GM18951 (cell line): Measurements from ENCODE around the gene ARPIN.

Experiments used
- POLR2A ChIP-seq: IDR thresholded peaks from 4 replicates; pipeline ENCODE4 v1.6.1; 2011; ENCODE audit warnings: mild to moderate bottlenecking; ENCODE audit not compliant: insufficient read length, insufficient read depth; ENCODE audit errors: extremely low read depth
- in situ Hi-C: fragments of 300-500 bp; cut with MboI; formaldehyde crosslinking; loops from one replicate; pipeline ENCODE4 v1.12.0; 2022; ENCODE audit warnings: low sequenced_read_pairs, mixed read lengths, inconsistent platforms; ENCODE audit not compliant: unreplicated experiment

Gene ARPIN

DNA sequence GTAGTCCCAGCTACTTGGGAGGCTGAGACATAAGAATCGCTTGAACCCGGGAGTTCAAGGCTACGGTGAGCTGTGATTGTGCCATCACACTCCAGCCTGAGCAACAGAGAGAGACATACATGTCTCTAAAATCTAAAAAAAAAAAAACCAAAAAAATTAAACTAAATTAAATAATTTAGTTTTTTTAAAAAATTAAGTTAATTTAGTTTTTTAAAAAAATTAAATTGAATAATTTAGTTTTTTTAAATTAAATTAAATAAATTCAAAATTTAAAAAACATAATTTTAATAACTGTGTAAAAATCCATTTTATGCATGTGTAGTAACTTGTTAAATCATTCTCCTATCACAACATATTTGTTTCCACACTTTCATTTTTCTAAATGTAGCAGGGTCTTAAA is 20.1 kb upstream of the ARPIN start:
- in situ Hi-C loops = no loop called here
- TF ChIP-seq POLR2A = no peak

DNA sequence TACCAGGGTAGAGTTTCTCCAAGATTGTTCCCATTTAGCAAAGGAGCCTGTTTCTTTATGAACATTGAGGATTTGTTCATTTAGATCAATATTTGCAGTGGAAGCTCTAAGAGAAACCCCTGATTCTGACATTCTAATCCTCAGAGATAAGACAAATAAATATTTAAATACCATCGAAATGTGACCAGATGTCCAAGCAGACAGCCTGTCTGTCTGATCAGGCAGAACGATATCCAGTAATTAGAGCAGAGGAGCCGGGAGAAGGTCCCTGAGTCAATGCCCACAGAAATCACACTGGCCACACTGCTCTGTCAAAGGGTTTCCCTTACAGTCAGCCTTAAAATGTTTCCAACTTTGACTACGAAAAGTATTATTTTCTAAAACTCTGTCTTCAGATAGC is 15.7 kb upstream of the ARPIN start:
- no peak for TF ChIP-seq POLR2A
- in situ Hi-C loops = no loop called here

DNA sequence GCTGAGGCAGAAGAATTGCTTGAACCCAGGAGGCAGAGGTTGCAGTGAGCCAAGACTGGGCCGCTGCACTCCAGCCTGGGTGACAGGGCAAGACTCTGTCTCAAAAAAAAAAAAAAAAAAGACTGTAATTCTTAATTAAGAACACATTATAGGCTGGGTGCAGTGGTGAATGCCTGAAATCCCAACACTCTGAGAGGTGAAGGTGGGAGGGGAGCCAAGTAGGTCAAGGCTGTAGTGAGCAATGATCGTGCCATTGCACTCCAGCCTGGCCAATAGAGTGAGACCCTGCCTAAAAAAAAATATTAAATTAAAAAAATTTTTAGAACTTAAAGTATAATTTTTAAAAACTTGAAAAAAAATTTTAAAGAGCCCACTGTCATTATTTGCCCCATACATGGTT is 13.4 kb upstream of the ARPIN start:
- in situ Hi-C loops = no loop called here
- TF ChIP-seq POLR2A = no peak

DNA sequence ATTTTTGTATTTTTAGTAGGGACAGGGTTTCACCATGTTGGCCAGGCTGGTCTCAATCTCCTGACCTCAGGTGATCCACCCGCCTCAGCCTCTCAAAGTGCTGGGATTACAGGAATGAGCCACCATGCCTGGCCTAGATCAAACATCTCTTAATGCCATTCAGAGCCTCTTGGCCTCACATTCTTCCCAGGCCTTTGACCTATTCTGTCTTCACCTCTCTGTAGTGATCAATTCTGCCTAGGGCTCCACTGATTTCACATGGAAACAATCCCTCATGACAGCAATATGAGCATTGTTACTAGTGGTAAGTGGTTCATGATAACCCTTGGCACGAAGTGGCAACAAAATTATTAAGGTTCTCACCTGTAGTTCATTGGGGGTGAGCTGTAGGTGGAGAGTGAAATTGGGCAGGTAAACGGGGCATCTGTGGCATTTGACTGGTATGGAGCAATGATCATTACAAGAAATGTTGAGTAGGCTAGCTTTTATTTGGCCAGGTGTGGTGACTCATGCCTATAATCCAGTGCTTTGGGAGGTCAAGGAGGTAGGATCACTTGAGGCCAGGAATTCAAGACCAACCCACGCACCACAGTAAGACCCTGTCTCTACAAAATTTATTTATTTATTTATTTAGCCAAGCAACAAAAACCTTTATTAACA is 4.8 kb upstream of the ARPIN start:
- no peak for TF ChIP-seq POLR2A

DNA sequence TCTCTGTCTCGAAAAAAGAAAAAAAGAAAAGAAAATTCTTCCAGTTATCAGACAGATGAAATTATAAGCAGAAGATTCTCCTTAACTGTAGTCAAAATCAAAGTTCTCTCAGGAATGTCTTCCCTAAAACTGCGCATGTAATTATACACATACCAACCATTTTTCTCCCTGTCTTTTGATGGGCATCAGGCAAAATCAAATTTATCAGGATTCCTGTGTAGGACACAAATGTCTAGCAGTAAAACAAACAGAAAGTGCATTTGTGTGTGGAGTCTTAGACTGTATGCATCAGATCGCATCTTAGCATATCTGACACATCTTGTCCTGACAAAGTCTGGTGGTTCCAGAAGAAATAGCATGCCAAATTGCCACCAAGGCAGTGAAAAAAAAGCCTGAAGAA is 3.9 kb upstream of the ARPIN start:
- in situ Hi-C loops = no loop called here
- no peak for TF ChIP-seq POLR2A

More for the DNA sequence above, 4.8 kb upstream of the ARPIN start:
- in situ Hi-C loops = no loop called here

DNA sequence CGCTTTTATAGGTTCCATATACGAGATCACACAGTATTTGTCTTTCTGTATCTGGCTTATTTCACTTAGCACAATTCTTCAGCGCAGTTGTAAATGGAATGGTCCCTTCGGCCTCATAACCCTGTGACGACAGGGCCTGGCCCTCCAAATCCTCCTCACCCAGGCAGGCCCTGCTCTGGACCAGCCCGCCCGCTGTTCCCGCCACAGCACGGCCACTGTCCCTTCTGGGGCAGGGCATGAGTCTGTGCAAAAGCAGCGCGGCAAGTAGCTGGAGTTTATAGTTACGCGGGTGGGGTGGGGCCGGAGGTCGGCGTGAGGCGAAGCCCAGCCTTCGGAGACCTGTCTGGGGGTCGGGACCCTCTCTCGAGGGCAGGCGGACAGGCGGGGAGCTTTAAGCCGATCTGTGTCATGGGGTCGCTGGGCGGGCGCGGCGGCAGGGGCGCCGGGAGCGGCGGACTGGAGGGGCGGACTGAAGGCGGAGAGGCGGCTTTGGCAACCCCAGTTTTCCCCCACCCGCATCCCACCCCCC is 543 bp downstream of the ARPIN start:
- TF ChIP-seq POLR2A = no peak
- in situ Hi-C loops = no loop called here

DNA sequence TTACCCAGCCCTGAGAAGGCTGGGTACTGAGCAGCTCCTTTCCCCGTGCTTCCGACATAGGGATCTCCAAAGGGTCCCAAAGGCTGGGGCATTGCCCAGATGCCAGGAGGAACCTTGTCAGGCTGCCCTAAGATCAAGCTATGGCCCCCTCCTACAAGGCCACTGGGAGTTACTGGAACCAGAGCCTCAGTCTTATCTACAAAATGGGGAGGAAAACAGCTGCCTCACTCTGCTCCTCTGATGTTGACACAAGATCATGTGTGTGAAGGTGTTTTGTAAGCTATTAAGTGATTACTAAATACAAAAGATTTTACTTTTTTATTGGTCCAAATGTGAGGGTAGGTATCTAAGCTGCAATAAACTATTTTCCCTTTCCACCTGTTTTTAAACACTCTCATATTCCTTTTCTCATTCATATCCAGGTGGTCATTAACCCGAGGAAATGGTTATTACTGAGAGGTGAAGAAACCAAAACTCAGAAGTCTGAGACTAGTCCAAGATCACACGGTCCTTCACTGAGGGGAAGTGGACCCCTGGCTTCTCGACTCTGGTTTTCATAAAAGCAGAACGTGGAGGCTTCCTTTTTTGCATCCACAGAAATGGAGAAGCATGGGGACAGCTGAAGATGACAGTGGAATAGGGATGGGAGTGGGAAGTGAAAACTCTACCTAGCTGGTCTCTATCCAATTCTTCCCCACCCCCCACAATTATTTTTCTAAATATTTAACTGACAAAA is 1.7 kb downstream of the ARPIN start:
- in situ Hi-C loops = no loop called here
- TF ChIP-seq POLR2A = no peak

DNA sequence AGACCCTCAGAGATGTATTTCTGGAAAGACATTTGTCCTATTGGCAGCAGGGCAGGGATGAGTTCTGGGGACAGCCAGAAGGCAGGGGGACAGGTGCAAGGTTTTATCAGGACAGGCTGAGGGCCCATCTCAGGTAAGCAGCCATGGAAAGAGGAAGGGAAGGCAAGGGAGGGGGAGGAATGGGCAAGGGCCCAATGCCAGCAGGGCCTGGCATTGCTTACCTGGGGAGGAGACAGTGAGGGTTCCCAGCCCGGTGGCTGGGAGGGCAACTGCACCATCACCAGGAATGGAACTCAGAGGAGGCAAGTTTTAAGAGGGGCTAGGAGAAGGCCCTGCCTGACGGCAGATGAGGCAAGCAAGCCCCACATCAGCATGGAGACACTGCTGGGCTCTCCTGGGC is 3.1 kb downstream of the ARPIN start:
- in situ Hi-C loops = no loop called here
- no peak for TF ChIP-seq POLR2A

DNA sequence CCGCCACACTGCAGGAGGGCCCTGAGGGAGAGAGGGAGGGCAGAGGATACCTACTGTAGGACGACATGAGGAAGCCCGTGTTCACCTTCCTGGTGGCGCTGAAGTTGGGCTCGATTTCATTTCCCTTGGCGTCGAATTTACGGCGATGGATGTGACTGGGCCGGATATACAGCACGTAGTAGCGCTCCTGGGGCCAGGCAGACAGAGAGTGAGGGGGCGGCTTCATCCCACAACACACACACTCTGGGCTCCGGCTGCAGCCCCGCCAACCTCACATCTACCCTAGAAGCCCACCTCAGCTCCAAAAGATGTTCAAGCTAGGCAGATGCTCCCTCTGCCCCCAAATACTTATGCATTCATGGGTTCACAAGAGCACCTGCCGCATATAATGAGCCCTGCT is 4.5 kb downstream of the ARPIN start:
- in situ Hi-C loops = no loop called here
- TF ChIP-seq POLR2A = no peak

DNA sequence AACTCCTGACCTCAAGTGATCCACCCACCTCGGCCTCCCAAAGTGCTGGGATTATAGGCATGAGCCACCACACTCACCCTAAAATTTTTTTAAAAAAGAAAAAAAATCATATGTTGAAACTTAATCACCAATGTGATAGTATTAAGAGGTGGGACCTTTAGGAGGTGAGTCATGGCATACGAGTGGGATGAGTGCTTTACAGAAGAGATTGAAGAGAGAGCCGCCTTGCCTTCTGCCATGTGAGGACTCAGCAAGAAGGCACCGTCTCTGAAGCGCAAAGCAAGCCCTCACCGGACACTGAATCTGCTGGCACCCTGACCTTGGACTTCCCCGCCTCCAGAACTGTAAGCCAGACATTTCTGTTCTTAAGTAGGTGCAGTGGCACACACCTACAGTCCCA is 5.5 kb downstream of the ARPIN start:
- no peak for TF ChIP-seq POLR2A
- in situ Hi-C loops = no loop called here

DNA sequence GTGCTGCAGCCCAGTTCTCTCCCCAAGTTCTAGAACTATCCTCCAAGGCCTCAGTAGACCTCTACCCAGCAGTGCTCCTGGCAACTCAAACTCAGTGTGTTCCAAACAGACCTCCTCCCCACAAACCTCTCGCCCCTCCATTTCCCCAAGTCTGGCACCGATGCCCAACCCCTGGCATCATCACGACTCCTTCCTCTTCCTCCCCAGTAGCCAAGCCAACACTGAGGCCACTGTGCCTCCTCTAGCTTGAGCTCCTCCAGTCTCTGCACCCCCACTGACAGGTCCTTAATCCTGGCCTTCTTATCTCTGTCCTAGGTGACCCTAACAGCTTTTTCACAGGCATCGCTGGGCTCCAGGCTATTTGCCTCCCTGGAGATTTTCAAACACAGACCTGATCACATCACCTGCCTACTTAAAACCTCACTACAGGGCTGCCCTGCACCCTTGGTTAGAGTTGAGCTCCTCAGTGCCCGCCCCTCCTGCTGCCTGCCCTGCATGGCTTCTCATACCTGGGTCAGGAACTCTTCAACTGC is 6.8 kb downstream of the ARPIN start:
- in situ Hi-C loops = no loop called here
- TF ChIP-seq POLR2A = no peak

DNA sequence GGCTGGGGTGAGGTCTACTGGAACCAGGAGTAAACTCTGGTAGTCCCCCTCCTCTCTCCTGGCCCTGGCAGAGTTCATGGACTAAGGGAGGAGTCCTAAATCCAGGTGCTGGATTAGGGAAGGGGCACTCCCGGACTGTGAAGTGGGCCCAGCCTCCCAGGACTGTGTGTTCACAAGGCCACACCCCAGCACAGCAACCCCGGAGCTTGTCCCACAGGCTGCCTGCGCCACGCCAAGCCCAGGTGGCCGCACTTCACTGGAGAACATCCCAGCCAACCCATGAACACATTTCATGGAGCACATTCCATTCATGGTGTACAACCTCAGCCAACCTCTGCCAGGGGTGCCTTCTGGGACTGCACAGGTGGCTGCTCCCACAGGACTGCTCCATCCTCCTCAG is 8.2 kb downstream of the ARPIN start:
- TF ChIP-seq POLR2A = no peak
- in situ Hi-C loops = no loop called here

DNA sequence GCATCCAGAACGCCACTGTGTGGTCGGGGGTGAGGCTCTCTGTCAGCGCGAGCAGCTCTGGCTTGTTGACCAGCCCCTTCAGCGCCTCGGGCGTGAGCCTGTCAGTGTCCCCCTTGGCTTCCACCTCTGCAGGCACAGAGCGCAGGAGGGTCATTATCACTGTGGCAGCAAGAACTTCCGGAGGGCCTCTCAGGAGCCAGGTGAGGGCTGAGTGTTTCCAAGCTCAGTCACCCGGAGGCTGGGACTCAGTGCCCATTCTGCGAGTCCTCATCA is 9.0 kb downstream of the ARPIN start:
- in situ Hi-C loops = no loop called here
- no peak for TF ChIP-seq POLR2A
